ENCODE results near the gene EXD2. TPM values are rescaled to one million over a fixed set of nuclear protein-coding genes. Genes with fewer than 3 reads are reported as not detected.
"Not testable (repeated sequence)": the region's sequence is repeated elsewhere in the genome, so short reads cannot be mapped to it uniquely, and the experiment has no call there.

The EXD2 gene
- total and polyA plus RNA-seq, 9 donors, result 11.3 to 23.1 (median 17.0) TPM

GRCh38 chr14:69181491-69181890, 9.8 kb upstream of the EXD2 start:
- intact Hi-C loops (cut with DNase I), result no loop called here
- H3K27ac ChIP-seq, result no peak overlapping the region
- no peaks in the 10 kb centered on the region for H3K36me3 ChIP-seq
- no peaks in the 10 kb centered on the region for H3K27me3 ChIP-seq
- no peak for DNase-seq
- no peaks in the 10 kb centered on the region for H3K9me3 ChIP-seq
- no peak overlapping the region for H3K4me3 ChIP-seq
- H3K4me1 ChIP-seq (ENCODE audit: insufficient read depth), result no peaks in the 10 kb centered on the region
- no peak for TF ChIP-seq CTCF (IDR thresholded peaks at IDR 0.05)
- TF ChIP-seq EP300 (IDR thresholded peaks at IDR 0.05), result no peak
- TF ChIP-seq POLR2A (IDR thresholded peaks at IDR 0.05), result no peak

DNA sequence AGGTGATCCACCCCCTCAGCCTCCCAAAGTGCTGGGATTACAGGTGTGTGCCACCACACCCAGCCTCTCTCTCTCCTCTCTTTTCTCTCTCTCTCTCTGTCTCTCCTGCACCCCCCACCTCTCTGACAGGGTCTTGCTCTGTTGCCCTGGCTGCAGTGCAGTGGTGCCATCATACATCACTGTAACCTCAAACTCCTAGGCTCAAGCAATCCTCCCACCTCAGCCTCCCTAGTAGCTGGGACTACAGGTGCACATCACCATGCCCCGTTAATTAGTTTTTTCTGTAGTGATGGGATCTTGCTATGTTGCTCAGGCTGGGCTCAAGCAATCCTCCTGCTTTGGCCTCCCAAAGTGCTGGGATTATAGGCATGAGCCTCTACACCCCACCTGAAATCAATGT, 8.7 kb upstream of the EXD2 start:
- DNase-seq; H3K27me3 ChIP-seq; H3K9me3 ChIP-seq; H3K4me1 ChIP-seq (ENCODE audit: insufficient read depth); H3K36me3 ChIP-seq; H3K27ac ChIP-seq; H3K4me3 ChIP-seq; intact Hi-C loops (cut with DNase I): not testable (repeated sequence)
- WGBS, 3 donors, result 89 to 100% (median 92%) methylated on average over 1 of the region's 1 CpG

DNA sequence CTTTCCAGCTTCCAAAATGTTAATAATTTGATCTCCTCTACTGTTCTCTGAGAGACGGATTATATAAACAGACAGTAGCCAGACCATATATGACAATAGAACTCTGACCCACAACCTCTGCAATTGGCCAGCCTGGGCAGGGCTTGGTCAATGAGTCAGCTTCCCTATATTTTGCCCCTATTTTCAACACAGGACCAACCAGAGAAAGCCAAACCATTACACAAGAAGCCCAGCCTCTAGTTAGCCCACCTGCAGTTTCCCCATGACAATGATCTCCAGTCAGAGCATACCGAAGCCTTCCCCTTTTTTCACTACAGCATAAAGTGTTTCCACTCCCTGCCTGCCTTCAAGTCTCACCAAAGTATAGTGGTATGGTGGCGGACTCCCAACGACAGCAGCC, 7.6 kb upstream of the EXD2 start:
- Histone ChIP-seq H3K27ac (no peak overlapping the region), H3K4me3 (no peak overlapping the region), H3K36me3 (no peaks in the 10 kb centered on the region), H3K27me3 (no peaks in the 10 kb centered on the region), H3K9me3 (no peaks in the 10 kb centered on the region), H3K4me1 (ENCODE audit: insufficient read depth) (no peaks in the 10 kb centered on the region)
- TF ChIP-seq EP300 (IDR thresholded peaks at IDR 0.05) (no peak), POLR2A (IDR thresholded peaks at IDR 0.05) (no peak), CTCF (IDR thresholded peaks at IDR 0.05) (no peak)
- intact Hi-C loops (cut with DNase I), result no loop called here
- 52 to 57% (median 55%) methylated on average over 4 of the region's 4 CpGs for WGBS, 3 donors
- DNase-seq, result no peak

DNA sequence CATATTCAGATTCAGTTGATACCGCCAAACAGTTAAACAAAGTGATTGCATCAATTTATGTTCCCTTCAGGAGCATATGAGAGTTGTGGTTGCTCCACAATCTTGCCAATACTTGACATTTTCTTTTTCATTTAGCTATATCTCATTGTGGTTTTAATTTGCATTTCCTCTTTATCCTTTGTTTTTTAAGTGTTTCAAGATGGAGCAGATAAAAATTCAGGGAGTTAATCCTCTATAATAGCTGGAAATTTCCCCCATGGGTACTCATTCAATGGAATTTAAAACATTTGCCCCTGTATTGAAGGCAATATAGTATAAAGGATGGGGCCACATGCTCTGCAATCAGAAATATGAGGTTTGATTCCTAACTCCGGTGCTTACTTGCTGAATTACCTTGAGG, 1.1 kb upstream of the EXD2 start:
- H3K36me3 ChIP-seq, result no peaks in the 10 kb centered on the region
- WGBS, 3 donors, result 93 to 96% (median 94%) methylated on average over 2 of the region's 2 CpGs
- TF ChIP-seq POLR2A (IDR thresholded peaks at IDR 0.05) (no peak), CTCF (IDR thresholded peaks at IDR 0.05) (no peak), EP300 (IDR thresholded peaks at IDR 0.05) (no peak)
- no peaks in the 10 kb centered on the region for H3K9me3 ChIP-seq
- H3K27ac ChIP-seq, result no peak overlapping the region
- no peaks in the 10 kb centered on the region for H3K27me3 ChIP-seq
- H3K4me1 ChIP-seq (ENCODE audit: insufficient read depth), result peaks cover 2% of the 10 kb centered on the region
- DNase-seq, result no peak
- intact Hi-C loops (cut with DNase I), result no loop called here
- H3K4me3 ChIP-seq, result no peak overlapping the region

GRCh38 chr14:69193721-69194120, 2.4 kb downstream of the EXD2 start:
- no peak for DNase-seq
- Histone ChIP-seq H3K9me3 (no peaks in the 10 kb centered on the region), H3K36me3 (no peaks in the 10 kb centered on the region), H3K4me1 (ENCODE audit: insufficient read depth) (peaks cover 2% of the 10 kb centered on the region), H3K4me3 (no peak overlapping the region), H3K27me3 (no peaks in the 10 kb centered on the region), H3K27ac (no peak overlapping the region)
- intact Hi-C loops (cut with DNase I), result no loop called here
- no peak for TF ChIP-seq POLR2A (IDR thresholded peaks at IDR 0.05)
- no peak for TF ChIP-seq CTCF (IDR thresholded peaks at IDR 0.05)
- TF ChIP-seq EP300 (IDR thresholded peaks at IDR 0.05), result no peak
- WGBS, 3 donors, result 28 to 68% (median 47%) methylated on average over 5 of the region's 5 CpGs

All from ovary (tissue), 9 donors.